T-helper 1 cell treated with Interleukin-12 subunit alpha and Interleukin-12 subunit beta and Interleukin-4 antibody, amounts not matched to agents 30 ng/mL and 1 ng/mL, for 36 hours (primary cell): ENCODE data around the gene CDH4. TPM values are rescaled to one million over a fixed set of nuclear protein-coding genes. Genes with fewer than 3 reads are reported as not detected.
"Not testable (repeated sequence)": the region's sequence is repeated elsewhere in the genome, so short reads cannot be mapped to it uniquely, and the experiment has no call there.

ENCODE experiments used
- intact Hi-C: fragments of 100-400 bp; cut with micrococcal nuclease; formaldehyde crosslinking; loops from one replicate; pipeline ENCODE4 v1.15.1; 2024
- total RNA-seq: library from RNA; stranded (reverse); gene quantifications from 2 replicates; pipeline ENCODE4 v1.2.3, GENCODE V29; 2022

The CDH4 gene
- total RNA-seq, 1 donor from 2014 or later: not detected

DNA sequence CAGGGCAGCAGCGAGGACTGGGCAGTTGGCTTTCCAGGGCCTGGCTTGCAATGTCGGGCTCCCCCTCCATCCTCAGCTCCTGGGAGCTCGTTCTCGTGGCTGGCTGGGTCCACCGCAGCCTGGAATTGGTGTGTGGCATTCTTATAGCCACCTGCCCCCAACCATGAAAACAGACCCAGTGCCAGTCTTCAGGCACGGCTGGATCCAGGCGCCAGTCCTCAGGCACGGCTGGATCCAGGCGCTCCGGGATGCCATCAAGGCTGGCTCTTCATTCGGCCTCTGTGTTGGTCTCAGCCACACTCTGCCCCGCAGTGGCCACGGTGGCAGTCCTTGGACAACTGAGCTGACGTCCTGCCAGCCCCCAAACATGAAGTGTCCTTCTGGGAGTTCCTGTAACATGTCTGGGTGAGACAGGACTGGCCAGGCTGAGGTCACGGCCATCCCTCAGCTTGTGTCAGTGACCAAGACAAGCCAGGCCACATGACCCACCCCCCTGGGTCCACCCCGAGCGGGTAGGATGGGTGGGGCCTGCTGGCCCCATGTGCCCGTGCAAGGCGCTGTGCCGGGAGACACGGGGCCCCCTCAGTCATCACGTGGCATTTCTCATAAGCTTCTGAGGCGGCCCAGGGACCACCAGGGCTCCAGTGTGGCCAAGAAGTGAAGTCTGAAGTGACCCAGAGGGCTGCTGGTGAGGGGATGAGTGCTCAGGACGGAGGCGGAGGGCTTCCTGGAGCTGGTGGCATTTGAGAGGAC is 714.6 kb downstream of the CDH4 start:
- intact Hi-C loops: no loop called here

GRCh38 chr20:61967300-61967699 is 715.2 kb downstream of the CDH4 start:
- intact Hi-C loops: no loop called here

DNA sequence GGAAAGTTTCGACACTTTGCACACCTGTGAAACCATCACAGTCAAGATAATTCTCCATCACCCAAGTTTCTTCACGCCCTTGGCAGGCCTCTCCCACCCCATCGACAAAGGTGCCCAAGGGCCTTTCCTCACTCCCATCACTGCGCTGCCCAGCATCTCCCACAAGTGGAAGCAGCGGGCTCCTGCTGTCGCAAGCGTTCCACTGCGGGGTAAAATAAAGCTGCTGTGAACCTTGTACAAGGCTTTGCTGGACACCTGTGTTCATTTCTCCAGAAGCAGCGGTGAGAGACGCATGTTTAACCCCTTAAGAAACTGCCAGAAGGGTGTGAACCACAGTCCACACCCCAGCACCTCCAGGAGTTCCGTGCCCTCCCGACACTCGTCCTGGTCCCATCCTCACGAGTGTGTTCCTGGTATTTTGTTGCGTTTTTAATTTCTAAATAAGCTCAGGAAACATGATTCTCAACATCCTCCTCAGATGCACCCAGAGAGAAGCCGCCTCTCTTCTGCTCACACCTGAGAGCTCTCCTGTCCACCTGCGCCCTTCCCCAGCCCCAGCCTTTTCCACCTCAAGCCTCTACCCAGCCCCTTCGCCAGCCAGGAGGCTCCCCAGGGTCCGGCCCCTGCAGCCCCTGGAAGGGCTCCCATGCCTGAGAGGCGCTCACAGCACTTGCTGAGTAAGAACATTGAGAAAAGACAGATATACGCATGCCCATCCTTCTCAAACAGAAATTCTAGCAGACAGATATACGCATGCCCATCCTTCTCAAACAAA is 716.2 kb downstream of the CDH4 start:
- intact Hi-C loops: no loop called here

DNA sequence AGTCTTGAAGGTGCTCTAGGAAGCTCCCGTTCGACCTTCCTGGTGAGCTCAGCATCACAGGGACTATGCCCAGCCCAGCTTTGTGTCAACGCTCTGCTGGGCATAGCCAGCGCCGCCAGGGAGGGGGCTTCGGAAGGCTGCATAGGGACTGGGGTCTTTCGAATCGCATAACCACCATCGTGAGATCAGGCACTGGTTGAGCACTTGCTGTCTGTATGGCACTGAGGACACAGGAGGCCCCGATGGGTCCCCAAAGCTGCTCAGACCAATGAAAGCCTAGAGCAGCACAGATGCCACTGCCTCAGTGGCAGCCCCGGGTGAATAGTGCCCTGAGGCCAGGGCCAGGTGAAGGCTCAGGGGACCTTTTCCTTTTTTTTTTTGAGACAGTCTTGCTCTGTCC is 716.9 kb downstream of the CDH4 start:
- intact Hi-C loops: no loop called here

- intact Hi-C loops: no loop called here
These were observed 717.7 kb downstream of the CDH4 start for GRCh38 chr20:61969806-61970205.

DNA sequence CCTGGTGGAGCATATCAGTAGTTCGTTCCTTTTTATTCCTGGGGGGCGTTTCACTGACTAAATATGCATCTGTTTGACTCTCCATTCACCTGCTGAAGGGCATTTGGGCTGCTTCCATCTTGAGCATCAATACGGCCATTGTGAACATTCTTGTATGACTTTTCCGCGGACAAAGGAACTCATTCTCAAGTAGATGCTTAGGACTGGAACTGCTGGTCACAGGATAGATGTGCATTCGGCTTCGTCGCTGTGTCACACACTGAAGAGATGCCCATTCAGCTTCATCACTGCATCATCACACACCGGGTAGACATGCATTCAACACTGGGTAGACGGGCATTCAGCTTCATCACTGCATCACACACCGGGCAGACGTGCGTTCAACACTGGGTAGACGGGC is 718.3 kb downstream of the CDH4 start:
- intact Hi-C loops: no loop called here

DNA sequence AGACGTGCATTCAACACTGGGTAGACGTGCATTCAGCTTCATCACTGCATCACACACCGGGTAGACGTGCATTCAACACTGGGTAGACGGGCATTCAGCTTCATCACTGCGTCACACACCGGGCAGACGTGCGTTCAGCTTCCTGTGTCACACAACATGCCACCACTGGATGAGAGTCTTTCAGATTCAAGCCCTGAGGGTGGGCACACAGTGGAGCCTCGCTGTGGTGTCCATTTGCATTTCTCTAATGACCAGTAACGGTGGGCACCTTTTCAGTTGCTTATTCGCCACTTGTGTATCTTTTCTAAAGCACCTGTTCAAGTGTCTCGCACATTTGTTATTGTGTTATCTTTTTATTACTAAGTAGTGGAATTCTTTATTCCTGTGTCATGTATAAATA is 719.5 kb downstream of the CDH4 start:
- intact Hi-C loops: not testable (repeated sequence)

DNA sequence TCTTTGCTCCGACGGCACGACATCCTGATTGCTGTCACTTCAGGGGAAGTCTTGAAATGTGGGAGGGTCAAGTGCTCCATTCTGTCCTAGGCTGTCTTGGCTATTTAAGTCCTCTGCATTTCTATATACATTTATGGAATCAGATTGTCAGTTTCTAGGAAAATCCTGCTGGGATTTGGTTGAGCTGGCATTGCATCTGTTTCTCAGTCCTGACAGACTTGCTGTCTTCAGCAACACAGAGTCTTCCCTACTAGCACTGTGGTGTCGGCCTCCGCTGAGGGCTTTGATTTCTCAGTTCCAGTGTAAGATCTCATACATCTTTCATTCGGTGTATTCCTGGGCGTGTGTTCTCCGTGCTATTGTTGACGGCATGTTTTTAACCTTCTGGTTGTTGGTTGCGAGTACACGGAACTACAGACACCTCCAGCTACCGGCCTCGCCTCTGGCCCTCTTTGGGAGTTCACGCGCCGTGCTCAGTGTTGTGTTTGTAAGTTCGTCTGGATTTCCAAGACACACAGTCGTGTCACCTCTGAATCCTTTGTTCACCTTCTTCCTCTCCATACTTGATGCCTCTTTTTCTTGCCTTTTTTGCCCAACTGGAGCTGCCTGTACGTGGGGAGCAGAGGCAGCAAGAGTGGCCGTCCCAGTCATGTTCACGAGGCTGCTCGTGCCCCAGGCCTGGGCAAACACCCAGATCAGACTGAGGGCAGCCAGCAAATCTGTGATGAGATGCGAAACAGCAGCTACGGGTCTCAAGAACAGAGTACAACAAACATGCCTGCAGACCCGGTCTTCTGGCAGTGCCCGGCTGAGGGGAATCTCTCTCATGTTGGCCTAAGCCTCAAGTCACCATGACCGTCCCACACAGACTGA is 720.8 kb downstream of the CDH4 start:
- intact Hi-C loops: no loop called here

- intact Hi-C loops: no loop called here
These were observed 721.7 kb downstream of the CDH4 start for GRCh38 chr20:61973515-61974356.

- intact Hi-C loops: no loop called here
These were observed 722.2 kb downstream of the CDH4 start for GRCh38 chr20:61974357-61974665.

DNA sequence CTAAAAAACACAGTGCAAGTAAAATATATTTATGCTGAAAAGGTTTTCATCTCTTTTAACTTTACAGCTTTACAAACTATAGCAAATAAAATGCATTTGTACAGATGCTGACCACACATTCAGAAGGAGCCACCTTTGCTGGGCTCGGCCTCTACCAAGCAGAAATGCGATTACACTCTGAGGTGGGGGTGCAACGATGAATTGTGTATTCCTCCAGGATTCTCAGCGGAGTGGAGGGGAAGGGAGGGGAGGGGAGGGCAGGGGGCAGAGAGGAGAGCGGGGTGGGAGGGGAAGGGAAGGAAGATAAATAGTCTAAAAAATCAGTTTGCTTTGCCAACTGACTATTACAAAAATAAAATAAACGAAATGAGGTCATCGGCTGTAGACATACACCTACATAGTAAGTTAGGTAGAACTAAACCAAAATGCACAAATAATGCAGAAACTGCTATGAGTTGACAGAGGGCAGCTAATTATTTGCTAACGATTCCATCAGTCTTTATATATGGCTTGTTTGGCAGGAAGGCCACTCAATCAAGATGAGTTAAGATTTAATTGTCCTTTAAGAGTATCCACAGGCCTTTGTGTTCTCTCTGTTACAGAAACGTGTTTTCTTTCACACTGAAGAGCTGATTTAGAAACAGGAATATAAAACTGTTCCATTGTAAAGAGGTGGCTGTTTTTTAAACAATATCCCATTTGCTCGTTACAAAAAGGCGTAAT is 723.5 kb downstream of the CDH4 start:
- intact Hi-C loops: no loop called here

DNA sequence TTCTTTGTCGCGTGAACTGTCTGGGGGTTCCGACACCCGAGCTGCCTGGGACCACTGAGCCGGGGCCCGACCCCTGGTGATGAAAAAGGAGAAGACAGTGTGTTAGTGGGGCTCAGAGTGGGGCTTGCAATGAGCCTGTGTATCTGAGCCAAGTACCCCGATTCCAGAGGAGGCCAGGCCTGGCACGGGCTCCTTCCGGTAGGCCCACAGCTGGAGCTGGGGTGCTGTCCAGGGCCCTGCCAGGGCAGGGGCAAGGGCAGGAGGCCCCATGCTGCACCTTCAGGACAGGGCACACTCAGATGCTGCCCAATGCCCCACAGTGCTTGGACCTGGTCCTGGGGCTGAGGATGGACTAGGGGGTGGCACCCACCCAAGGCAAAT is 724.2 kb downstream of the CDH4 start:
- intact Hi-C loops: no loop called here

DNA sequence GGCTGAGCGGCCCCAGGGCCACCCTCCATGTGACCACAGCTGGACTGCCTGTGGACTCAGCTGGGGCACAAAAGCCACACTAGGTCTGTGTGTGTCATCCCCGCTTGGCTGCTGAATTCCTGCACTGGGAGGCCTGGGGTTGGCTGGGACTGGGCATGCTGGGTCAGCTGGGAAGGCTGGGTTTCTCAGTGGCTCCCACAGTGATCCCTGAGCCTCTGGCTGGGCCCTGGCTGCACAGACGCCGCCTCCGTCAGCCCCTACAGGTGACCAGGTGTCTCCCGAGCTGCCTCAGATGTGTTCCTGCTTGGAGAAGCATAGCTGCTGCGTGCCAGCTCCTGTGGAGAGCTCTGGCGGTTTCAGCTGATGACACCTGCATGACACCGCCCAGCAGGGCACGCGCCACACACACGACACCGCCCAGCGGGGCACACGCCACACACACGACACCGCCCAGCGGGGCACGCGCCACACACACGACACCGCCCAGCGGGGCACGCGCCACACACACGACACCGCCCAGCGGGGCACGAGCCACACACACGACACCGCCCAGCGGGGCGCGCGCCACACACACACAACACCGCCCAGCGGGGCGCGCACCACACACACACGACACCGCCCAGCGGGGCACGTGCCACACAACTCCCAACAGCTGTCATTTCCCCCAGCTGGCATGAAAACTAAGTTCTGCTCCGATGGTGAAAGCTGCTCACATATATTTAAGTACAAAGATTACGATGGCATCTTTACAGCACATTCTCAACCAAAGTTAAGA is 724.8 kb downstream of the CDH4 start:
- intact Hi-C loops: no loop called here

GRCh38 chr20:61977419-61977786 is 725.3 kb downstream of the CDH4 start:
- intact Hi-C loops: no loop called here

GRCh38 chr20:61978491-61978890 is 726.4 kb downstream of the CDH4 start:
- intact Hi-C loops: no loop called here

GRCh38 chr20:61979090-61979489 is 727.0 kb downstream of the CDH4 start:
- intact Hi-C loops: no loop called here

DNA sequence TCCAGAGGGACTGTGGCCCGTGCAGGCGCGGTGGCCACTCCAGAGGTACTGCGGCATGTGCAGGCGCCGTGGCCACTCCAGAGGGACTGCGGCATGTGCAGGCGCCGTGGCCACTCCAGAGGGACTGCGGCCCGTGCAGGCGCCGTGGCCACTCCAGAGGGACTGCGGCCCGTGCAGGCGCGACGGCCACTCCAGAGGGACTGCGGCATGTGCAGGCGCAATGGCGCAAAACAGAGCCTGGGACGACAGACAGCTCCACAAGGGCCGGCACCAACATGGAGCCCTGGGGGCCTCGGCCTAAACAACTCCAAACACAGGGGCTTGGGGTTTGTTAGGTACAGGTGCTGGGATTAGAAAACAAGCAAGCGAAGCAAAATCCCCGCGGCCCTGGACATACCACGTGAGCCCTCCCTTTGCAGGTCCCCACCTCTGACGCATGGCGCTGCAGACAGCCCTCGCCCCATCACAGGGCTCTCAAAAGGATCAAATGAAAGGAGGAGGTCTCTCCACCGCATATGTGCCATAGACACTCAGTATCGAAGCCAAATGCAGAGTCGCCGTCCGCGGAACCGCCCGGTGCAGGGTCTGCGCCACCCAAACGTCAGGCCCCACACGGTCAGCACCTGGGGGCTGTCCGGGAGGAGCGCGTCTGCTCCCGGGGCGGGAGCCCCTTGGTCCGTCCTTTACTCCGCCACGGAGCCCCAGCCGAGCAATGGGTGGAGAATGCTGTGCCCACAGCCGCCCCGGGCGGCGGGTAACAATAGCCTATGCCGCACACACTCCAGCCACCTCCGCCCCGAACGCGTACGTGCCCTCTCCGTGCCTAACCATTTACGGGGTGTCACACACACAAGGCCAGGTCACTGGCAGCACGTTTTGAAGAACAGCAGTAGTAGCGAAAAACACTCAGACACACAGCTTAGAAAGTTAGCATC is 727.9 kb downstream of the CDH4 start:
- intact Hi-C loops: no loop called here

- intact Hi-C loops: no loop called here
These were observed 728.9 kb downstream of the CDH4 start for GRCh38 chr20:61980647-61981583.
